NT2/D1 (cell line): ENCODE data around the gene ELK3.

Experiments used
- SUZ12 ChIP-seq: IDR thresholded peaks from 2 replicates; pipeline ENCODE4 v1.6.1; 2011; ENCODE audit not compliant: insufficient read length, insufficient read depth; ENCODE audit errors: extremely low read depth
- ZNF274 ChIP-seq: IDR thresholded peaks from 2 replicates; pipeline ENCODE4 v1.6.1; 2011; ENCODE audit warnings: mild to moderate bottlenecking, low read depth, low read length

DNA sequence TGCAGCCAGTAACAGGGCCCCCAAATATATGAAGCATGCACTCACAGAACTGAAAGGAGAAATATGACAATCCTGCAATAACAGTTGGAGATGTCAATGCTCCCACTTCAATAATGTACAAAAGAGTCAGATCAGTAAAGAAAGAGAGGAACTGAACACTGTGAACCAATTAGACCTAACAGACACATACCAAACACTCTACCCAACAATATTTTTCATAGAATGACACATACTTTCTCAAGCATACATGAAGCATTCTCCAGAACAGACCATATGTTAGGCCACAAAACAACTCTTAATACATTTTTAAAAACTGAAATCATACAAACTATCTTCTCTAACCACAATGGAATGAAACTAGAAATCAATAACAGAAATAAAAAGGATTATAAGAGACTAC is 80.2 kb downstream of the ELK3 start:
- TF ChIP-seq SUZ12 (no peak), ZNF274 (no peak)
